GM18873 (cell line): ENCODE data around the gene PRICKLE3.
"Not testable (repeated sequence)": the region's sequence is repeated elsewhere in the genome, so short reads cannot be mapped to it uniquely, and the experiment has no call there.

Experiments used
- ATAC-seq: cut with Tn5 transposase; IDR thresholded peaks from one replicate; pipeline ENCODE4 v1.9.1; 2021; ENCODE audit warnings: mild to moderate bottlenecking, moderate library complexity, moderate number of reproducible peaks; ENCODE audit not compliant: unreplicated experiment, low FRiP score

Gene PRICKLE3

DNA sequence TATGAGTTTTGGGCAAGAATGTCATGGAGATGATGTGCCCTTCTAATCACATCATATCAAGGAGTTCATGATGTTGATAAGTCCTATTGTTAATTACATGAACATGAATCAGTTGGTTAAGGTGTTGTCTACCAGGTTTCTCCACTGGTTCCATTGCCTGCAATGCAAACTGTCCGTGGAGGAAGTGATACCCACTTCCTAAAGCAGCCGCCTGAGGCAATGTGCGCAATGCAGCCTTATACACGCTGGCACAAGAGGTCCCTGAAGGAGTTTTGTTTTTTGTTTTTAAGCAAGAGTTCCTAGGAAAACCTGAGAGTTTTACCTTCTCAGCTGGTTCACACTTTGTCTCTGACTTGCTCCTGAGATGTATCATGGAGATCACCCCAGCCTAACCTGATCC is 56.7 kb downstream of the PRICKLE3 start:
- no peak for ATAC-seq

DNA sequence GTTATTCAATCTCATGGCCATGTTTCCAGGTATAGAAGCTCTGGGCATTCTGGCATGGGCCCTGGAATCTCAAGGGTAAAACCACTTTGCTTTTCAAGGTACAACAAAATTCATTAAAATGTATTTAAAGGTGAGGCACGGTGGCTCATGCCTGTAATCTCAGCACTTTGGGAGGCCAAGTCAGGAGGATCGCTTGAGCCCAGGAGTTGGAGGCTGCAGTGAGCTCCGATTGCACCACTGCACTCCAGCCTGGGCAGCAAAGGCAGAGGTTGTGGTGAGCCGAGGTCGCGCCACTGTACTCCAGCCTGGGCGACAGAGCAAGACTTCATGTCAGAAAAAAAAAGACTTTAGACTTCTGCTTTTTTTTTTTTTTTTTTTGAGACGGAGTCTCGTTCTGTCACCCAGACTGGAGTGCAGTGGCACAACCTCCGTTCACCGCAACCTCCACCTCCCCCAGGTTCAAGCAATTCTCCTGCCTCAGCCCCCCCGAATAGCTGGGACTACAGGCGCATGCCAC is 58.4 kb downstream of the PRICKLE3 start:
- not testable (repeated sequence) for ATAC-seq
